KOPT-K1 (cell line): Measurements from ENCODE around the gene DPYSL3.

ENCODE experiments used
- H3K27ac ChIP-seq: fragments of 200-600 bp; sonication (generic); 2 replicates; pipeline ENCODE4 v1.5.1; 2016; ENCODE audit warnings: antibody characterized with exemption, mild to moderate bottlenecking, low read depth, low read length; ENCODE audit not compliant: poor library complexity, severe bottlenecking
- H3K36me3 ChIP-seq: fragments of 200-600 bp; sonication (generic); 2 replicates; pipeline ENCODE4 v1.5.1; 2017; ENCODE audit warnings: antibody characterized with exemption, mild to moderate bottlenecking, low read length, moderate library complexity; ENCODE audit not compliant: insufficient read depth
- H3K9me3 ChIP-seq: fragments of 200-600 bp; sonication (generic); 2 replicates; pipeline ENCODE4 v1.5.1; 2017; ENCODE audit warnings: antibody characterized with exemption, low read length, mild to moderate bottlenecking; ENCODE audit not compliant: insufficient read depth, poor library complexity, severe bottlenecking

Gene DPYSL3

GRCh38 chr5:147445917-147446316 lies 64.0 kb downstream of the DPYSL3 start:
- Histone ChIP-seq H3K27ac (no peak overlapping the region), H3K36me3 (no peaks in the 10 kb centered on the region), H3K9me3 (no peaks in the 10 kb centered on the region)

DNA sequence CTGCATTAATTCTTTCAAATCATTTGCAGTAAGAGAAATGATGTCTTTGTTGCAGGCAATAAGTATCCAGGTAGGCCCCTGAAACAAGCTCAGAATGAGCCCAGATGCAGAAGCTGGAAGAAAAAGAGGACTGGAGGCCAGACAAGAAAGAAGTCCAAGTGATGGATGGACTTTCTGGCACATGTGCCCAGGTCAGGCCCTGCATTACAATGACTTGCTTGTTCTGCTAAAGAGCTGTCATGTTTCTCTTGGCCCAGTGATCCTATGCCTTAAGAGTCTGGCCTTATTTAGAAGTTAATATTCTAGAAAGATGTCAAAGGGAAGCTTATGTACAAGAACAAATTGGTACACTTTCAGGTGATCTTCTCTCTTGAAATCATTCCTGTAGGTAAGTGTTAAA lies 64.8 kb downstream of the DPYSL3 start:
- Histone ChIP-seq H3K9me3 (no peaks in the 10 kb centered on the region), H3K27ac (no peak overlapping the region), H3K36me3 (no peaks in the 10 kb centered on the region)

- Histone ChIP-seq H3K36me3 (no peaks in the 10 kb centered on the region), H3K9me3 (no peaks in the 10 kb centered on the region), H3K27ac (no peak overlapping the region)
Observed at GRCh38 chr5:147442224-147442623, 67.6 kb downstream of the DPYSL3 start.

GRCh38 chr5:147441191-147441695 lies 68.6 kb downstream of the DPYSL3 start:
- Histone ChIP-seq H3K9me3 (no peaks in the 10 kb centered on the region), H3K27ac (no peak overlapping the region), H3K36me3 (no peaks in the 10 kb centered on the region)

- H3K27ac ChIP-seq: no peak overlapping the region
- no peaks in the 10 kb centered on the region for H3K9me3 ChIP-seq
- no peaks in the 10 kb centered on the region for H3K36me3 ChIP-seq
Observed at GRCh38 chr5:147439254-147439653, 70.6 kb downstream of the DPYSL3 start.

DNA sequence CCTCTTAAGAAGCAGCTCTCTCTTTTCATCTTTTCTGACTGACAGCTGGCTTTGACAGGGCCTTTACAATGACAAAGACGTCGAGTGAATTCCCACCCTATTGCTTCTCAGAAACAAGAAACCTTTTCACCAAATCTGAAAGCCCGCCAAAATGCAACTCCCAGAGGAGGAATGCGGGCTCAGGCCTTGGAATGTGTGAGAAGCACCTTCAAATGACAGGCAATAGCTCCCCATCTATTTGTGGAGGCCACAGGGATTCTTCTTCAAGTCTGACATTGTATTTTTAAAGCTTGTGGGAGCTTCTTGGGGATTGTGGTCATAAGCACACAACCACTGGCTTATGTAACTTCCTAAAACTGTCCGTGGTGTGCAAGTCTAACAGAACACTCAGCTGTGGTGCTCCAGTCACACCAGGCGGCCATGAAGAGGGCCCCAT lies 72.7 kb downstream of the DPYSL3 start:
- H3K36me3 ChIP-seq: no peaks in the 10 kb centered on the region

GRCh38 chr5:147436596-147436995 lies 73.3 kb downstream of the DPYSL3 start:
- no peak overlapping the region for H3K27ac ChIP-seq
- no peaks in the 10 kb centered on the region for H3K36me3 ChIP-seq
- H3K9me3 ChIP-seq: no peaks in the 10 kb centered on the region

More for the DNA sequence above, 72.7 kb downstream of the DPYSL3 start:
- H3K9me3 ChIP-seq: no peaks in the 10 kb centered on the region
- H3K27ac ChIP-seq: no peak overlapping the region

GRCh38 chr5:147434049-147434448 lies 75.8 kb downstream of the DPYSL3 start:
- Histone ChIP-seq H3K36me3 (no peaks in the 10 kb centered on the region), H3K27ac (no peak overlapping the region)

GRCh38 chr5:147432323-147432722 lies 77.5 kb downstream of the DPYSL3 start:
- Histone ChIP-seq H3K27ac (no peak overlapping the region), H3K36me3 (no peaks in the 10 kb centered on the region), H3K9me3 (no peaks in the 10 kb centered on the region)

More at GRCh38 chr5:147434049-147434448, 75.8 kb downstream of the DPYSL3 start:
- no peaks in the 10 kb centered on the region for H3K9me3 ChIP-seq

DNA sequence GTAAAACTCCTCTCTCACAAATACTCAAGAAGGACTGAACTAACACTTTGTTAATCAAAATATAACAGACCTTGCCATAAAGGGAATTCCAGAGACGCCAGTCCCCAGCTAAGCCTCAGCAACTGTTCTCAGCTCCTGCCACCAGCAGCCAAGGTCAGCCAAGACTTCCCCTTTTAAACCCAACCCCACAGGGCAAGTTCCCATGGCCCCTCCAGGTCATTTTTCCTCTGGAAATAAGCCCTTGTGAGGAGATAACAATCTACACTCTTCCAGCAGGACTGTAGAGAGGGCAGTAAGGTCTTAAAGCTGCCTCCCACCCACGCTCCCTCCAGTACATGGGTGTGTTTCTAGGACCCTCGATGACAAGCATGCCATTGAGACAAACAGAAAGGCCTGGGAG lies 78.3 kb downstream of the DPYSL3 start:
- Histone ChIP-seq H3K9me3 (no peaks in the 10 kb centered on the region), H3K36me3 (no peaks in the 10 kb centered on the region), H3K27ac (no peak overlapping the region)

DNA sequence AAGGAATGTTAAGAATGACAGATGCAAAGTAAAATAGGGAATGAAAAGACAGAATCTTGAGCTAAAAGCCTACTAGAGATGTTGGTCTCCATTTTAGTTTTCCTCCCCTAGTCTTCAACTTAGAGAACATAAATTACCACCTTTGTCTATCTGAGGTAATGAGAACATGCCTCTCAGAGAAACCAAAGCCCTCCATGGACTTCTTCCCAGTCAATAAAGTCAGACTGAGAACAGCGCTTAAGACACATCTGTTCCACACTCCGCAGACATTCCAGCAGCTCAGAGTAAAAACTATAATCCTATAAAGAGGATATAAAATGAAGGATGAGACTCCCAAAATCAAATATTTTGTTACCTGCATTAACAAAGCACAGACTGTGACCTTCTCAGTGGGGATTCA lies 79.2 kb downstream of the DPYSL3 start:
- no peak overlapping the region for H3K27ac ChIP-seq
- no peaks in the 10 kb centered on the region for H3K36me3 ChIP-seq
- no peaks in the 10 kb centered on the region for H3K9me3 ChIP-seq

- Histone ChIP-seq H3K36me3 (no peaks in the 10 kb centered on the region), H3K27ac (no peak overlapping the region)
Observed at GRCh38 chr5:147427521-147428401, 82.1 kb downstream of the DPYSL3 start.

GRCh38 chr5:147426640-147427327 lies 83.1 kb downstream of the DPYSL3 start:
- Histone ChIP-seq H3K27ac (no peak overlapping the region), H3K36me3 (no peaks in the 10 kb centered on the region), H3K9me3 (no peaks in the 10 kb centered on the region)

More at GRCh38 chr5:147427521-147428401, 82.1 kb downstream of the DPYSL3 start:
- no peaks in the 10 kb centered on the region for H3K9me3 ChIP-seq

GRCh38 chr5:147418613-147419012 lies 91.3 kb downstream of the DPYSL3 start:
- no peak overlapping the region for H3K27ac ChIP-seq
- H3K36me3 ChIP-seq: no peaks in the 10 kb centered on the region
- no peaks in the 10 kb centered on the region for H3K9me3 ChIP-seq

GRCh38 chr5:147417135-147417813 lies 92.6 kb downstream of the DPYSL3 start:
- Histone ChIP-seq H3K9me3 (no peaks in the 10 kb centered on the region), H3K27ac (no peak overlapping the region), H3K36me3 (no peaks in the 10 kb centered on the region)
